Suprapubic skin (tissue), 4 donors: ENCODE results near the gene HEMGN. TPM values are rescaled to one million over a fixed set of nuclear protein-coding genes. Genes with fewer than 3 reads are reported as not detected.

Experiments used
- DNase-seq, 2 donors: peaks; one replicate each; pipeline ENCODE4 v3.0.0-alpha.2; 2019; ENCODE audit warnings: low spot score in 2 of 2
- H3K27ac ChIP-seq: fragments of 200-600 bp; sonication (generic); one replicate; pipeline ENCODE4 v1.5.1; 2019
- H3K27me3 ChIP-seq: fragments of 200-600 bp; sonication (generic); one replicate; pipeline ENCODE4 v1.5.1; 2019
- H3K36me3 ChIP-seq: fragments of 200-600 bp; sonication (generic); one replicate; pipeline ENCODE4 v1.5.1; 2019
- H3K4me1 ChIP-seq: fragments of 200-600 bp; sonication (generic); one replicate; pipeline ENCODE4 v1.5.1; 2019
- H3K4me3 ChIP-seq: fragments of 200-600 bp; sonication (generic); one replicate; pipeline ENCODE4 v1.5.1; 2019; ENCODE audit warnings: mild to moderate bottlenecking
- H3K9me3 ChIP-seq: fragments of 200-600 bp; sonication (generic); one replicate; pipeline ENCODE4 v1.5.1; 2019
- EP300 ChIP-seq: sonication (generic); formaldehyde crosslinking; IDR thresholded peaks from one replicate; pipeline ENCODE4 v1.6.1; 2017; ENCODE audit warnings: antibody characterized with exemption
- POLR2A ChIP-seq, 2 donors: fragments of 450-650 bp; IDR thresholded peaks; one replicate each; pipeline ENCODE4 v1.6.1; 2017; ENCODE audit warnings: antibody characterized with exemption in 2 of 2, mild to moderate bottlenecking in 2 of 2, moderate library complexity in 2 of 2
- POLR2AphosphoS5 ChIP-seq, 3 donors: sonication (generic); formaldehyde crosslinking; IDR thresholded peaks; one replicate each; pipeline ENCODE4 v1.6.1; 2017; ENCODE audit warnings: antibody characterized with exemption in 3 of 3
- WGBS: methylation state at CpG from one replicate; pipeline ENCODE4 v1.1.5; 2018; 5-methylcytosine and 5-hydroxymethylcytosine counted together
- total RNA-seq, 4 donors: library from RNA; depleted of rRNA; stranded (reverse); fragments of >200 nt; gene quantifications; one replicate each; pipeline ENCODE4 v1.1.0, GENCODE V29; 2016
- TF ChIP-seq, protein P1 (sequence below), 2 donors: fragments of 200-600 bp in 1 of 2; fragments of 450-650 bp in 1 of 2; sonication (generic) in 1 of 2; IDR thresholded peaks; one replicate each; pipeline ENCODE4 v1.5.1; 2016 to 2019; ENCODE audit warnings: antibody characterized with exemption in 2 of 2, mild to moderate bottlenecking in 1 of 2, moderate library complexity in 1 of 2

HEMGN gene
- total RNA-seq, 4 donors from 2014 or later, result not detected

DNA sequence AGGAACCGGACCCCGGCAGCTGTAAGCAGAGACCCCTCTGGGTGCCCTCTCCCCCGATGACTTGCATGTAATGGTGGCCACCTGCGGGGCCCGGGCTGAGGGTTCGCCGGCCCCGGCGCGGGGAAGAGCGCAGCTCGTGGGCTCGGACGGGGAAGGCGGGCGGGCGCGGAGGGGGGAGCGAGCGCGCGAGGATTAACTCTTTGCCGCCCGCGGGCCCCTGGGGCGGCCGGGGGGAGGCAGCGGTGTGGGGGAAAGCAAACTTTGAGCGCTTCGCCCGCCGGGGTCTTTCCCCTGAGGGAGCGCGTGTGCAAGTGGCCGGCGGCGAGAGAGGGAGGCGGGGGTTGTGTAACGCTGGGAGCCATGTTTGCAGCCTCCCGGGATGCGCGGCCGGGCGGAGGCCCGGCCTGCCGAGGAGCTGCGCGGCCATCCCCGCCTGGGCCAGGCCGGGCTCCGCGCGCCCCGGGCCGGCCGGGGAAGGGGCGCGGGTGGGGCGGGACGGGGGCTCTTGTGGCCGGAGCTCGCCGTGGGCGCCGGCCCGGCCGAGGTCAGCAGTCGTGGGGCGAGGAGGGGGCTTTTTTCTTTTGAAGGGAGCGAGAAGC lies 45.7 kb upstream of the HEMGN start:
- Histone ChIP-seq H3K4me3 (peak overlapping the region; percentile 93), H3K36me3 (no peaks in the 10 kb centered on the region), H3K4me1 (peaks cover 72% of the 10 kb centered on the region), H3K9me3 (no peaks in the 10 kb centered on the region), H3K27me3 (no peaks in the 10 kb centered on the region), H3K27ac (peak overlapping the region; percentile 99)
- DNase-seq, result peak; percentile 77 to 82
- WGBS, result 3% methylated on average over 19 of the region's 70 CpGs
- peak in 1 of 3 donors; percentile 8 for TF ChIP-seq POLR2AphosphoS5 (IDR thresholded peaks at IDR 0.05)
- no peak for TF ChIP-seq EP300
- TF ChIP-seq, protein P1, sequence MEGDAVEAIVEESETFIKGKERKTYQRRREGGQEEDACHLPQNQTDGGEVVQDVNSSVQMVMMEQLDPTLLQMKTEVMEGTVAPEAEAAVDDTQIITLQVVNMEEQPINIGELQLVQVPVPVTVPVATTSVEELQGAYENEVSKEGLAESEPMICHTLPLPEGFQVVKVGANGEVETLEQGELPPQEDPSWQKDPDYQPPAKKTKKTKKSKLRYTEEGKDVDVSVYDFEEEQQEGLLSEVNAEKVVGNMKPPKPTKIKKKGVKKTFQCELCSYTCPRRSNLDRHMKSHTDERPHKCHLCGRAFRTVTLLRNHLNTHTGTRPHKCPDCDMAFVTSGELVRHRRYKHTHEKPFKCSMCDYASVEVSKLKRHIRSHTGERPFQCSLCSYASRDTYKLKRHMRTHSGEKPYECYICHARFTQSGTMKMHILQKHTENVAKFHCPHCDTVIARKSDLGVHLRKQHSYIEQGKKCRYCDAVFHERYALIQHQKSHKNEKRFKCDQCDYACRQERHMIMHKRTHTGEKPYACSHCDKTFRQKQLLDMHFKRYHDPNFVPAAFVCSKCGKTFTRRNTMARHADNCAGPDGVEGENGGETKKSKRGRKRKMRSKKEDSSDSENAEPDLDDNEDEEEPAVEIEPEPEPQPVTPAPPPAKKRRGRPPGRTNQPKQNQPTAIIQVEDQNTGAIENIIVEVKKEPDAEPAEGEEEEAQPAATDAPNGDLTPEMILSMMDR (IDR thresholded peaks at IDR 0.05), result no peak
- TF ChIP-seq POLR2A (IDR thresholded peaks at IDR 0.05), result no peak

DNA sequence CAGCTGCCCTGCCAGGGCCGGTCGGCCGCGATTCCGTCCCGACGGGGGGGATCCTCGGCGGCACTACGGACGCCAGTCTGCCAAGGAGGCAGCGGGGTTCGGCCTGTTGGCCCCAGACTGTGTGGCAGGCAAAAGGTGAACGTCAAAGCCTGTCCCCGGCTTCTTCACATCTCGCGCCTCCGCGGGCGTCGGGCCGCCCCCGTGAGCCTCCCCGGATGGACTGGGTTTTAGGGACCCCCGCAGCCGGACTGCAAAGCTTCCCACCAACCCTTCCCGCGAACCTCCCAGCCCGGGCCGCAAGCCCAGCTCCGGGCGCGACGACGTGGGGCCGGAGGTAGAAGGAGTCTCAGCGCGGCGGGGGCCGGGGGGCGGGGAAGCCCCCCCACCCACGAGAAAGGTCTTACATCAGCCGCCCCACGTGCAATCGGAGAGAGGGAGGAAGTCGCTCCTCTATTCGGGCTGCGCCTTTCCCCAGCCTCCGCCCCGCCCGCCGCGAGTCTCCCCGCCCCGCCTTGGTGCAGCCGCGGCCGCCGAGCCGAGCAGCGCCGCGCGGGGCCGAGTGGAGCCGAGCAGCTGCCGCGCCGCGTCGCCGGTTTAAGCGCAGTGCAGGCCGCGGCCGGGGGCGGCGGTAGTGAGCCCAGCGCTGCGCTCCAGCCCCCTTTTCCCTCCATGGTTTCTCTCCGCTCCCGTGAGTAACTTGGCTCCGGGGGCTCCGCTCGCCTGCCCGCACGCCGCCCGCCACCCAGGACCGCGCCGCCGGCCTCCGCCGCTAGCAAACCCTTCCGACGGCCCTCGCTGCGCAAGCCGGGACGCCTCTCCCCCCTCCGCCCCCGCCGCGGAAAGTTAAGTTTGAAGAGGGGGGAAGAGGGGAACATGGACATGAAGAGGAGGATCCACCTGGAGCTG lies 45.0 kb upstream of the HEMGN start, which contains the start of gene ANP32B:
ANP32B (plus strand) TSS at position 659 of the 906 bp plus-strand sequence; CDS start at position 874, 215 bp downstream.
- TF ChIP-seq POLR2A (IDR thresholded peaks at IDR 0.05) (peak; percentile 11 to 52), EP300 (no peak), POLR2AphosphoS5 (IDR thresholded peaks at IDR 0.05) (no peak)
- TF ChIP-seq, protein P1 (IDR thresholded peaks at IDR 0.05), result peak; percentile 85 to 99
- Histone ChIP-seq H3K9me3 (no peaks in the 10 kb centered on the region), H3K36me3 (no peaks in the 10 kb centered on the region), H3K4me3 (peak within 1 kb of the TSS; percentile 93), H3K27ac (peak within 1 kb of the TSS; percentile 99), H3K4me1 (peaks cover 64% of the 10 kb centered on the region), H3K27me3 (no peaks in the 10 kb centered on the region)
- DNase-seq, result peak; percentile 95 to 96
- WGBS, result 1% methylated on average over 20 of the region's 105 CpGs

DNA sequence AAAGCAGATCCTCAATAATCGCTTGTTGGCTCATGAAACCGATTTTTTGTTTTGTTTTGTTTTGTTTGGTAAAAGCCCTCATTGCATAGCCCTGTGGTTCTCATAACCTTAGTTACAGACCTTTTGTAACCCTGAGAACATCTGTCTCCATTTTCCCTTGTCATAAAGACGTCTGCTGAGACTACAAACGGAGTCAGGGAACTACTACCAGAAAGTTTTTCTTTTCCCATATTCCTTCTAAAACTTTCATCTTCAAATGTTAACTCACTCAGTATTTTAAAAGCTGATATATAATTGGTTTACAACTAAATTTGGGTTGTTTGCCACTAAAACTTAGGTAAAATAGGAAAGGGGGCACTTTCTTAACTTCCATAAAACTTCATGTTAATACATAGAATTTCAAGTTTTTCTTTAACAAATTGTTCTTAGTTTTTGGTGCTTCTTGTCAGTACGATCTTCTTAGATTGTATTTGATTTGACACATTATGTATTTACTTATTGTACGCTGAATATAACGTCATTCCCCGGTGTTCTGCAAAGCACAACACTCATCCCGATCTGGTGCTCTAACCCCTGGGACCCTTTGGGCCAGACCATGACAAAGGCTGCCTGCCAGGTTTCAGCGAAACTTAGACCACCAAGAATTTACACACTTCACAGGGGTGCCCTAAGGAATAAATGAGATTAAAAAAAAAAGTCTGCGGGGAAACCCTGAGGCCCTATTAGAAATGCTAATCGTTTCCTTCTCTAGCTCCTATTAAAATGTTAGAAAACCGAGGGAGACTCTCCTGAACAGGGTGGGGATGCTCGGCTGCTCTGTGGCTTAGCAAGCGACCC lies 44.1 kb upstream of the HEMGN start:
- 39% methylated on average over 15 of the region's 15 CpGs for WGBS
- peak overlapping the region; percentile 93 for H3K4me3 ChIP-seq
- TF ChIP-seq EP300 (no peak), POLR2AphosphoS5 (IDR thresholded peaks at IDR 0.05) (no peak), POLR2A (IDR thresholded peaks at IDR 0.05) (no peak)
- TF ChIP-seq, protein P1 (IDR thresholded peaks at IDR 0.05), result no peak
- no peaks in the 10 kb centered on the region for H3K36me3 ChIP-seq
- H3K27ac ChIP-seq, result peak overlapping the region; percentile 99
- H3K4me1 ChIP-seq, result peaks cover 55% of the 10 kb centered on the region
- no peak for DNase-seq
- H3K9me3 ChIP-seq, result no peaks in the 10 kb centered on the region
- no peaks in the 10 kb centered on the region for H3K27me3 ChIP-seq

DNA sequence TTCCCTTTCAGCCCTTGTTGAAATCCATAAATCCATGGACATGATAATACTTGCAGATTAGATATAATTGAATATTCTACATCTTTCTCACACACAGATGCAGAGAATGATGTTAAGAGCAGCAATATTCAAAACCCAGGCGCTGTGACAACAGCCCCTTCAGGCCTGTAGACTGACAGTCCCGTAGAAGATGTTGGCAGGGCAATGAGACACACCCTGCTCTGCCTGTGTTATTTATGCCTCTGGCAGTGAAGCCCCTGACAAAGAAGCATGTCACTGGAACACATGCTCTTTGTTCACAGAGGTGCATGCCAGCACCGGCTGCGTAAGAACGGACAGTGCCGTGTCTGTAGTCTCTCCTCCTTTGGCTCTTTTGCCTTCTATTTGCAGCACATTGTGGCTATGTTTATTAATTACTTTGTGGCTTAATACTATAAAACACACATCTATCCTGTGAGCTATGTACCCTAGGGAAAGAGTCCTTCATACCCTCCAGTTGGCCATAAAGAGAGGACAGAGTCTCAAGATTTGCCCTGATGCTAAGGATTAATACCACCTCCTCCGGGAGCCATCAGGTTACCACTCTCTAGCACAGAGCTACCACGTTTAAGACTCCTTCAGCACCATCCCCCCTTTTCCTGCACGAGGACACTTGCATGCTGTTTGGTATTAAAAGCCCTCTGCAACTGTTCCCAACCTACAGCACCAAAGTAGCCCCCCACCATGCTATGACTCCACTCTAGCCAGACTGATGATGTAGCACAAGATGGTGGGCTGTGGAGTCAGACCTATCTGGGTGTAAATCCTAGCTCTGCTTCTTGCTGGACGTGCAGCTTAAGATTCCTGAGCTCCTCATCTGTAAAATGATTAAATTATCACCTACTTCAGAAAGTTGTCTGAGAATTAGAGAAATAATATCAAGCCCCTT lies 43.2 kb upstream of the HEMGN start:
- TF ChIP-seq EP300 (no peak), POLR2AphosphoS5 (IDR thresholded peaks at IDR 0.05) (peak in 2 of 3 donors; percentile 66 to 67), POLR2A (IDR thresholded peaks at IDR 0.05) (no peak)
- TF ChIP-seq, protein P1 (IDR thresholded peaks at IDR 0.05), result no peak
- H3K27me3 ChIP-seq, result no peaks in the 10 kb centered on the region
- 43% methylated on average over 10 of the region's 10 CpGs for WGBS

More for the DNA sequence above, 43.2 kb upstream of the HEMGN start:
- no peak overlapping the region for H3K4me3 ChIP-seq
- H3K4me1 ChIP-seq, result peaks cover 46% of the 10 kb centered on the region
- DNase-seq, result peak; percentile 87
- peak overlapping the region; percentile 99 for H3K27ac ChIP-seq
- no peaks in the 10 kb centered on the region for H3K9me3 ChIP-seq
- H3K36me3 ChIP-seq, result no peaks in the 10 kb centered on the region
